HG02970 (cell line): ENCODE results near the gene KCNA1.

ENCODE experiments used
- ATAC-seq: cut with Tn5 transposase; IDR thresholded peaks from one replicate; pipeline ENCODE4 v1.9.1; 2021; ENCODE audit warnings: mild to moderate bottlenecking, moderate library complexity, moderate number of reproducible peaks; ENCODE audit not compliant: unreplicated experiment, low FRiP score

The KCNA1 gene

GRCh38 chr12:4958697-4959375 lies 49.1 kb downstream of the KCNA1 start:
- no peak for ATAC-seq

- ATAC-seq, result no peak
These were observed 49.7 kb downstream of the KCNA1 start for GRCh38 chr12:4959381-4959780.

GRCh38 chr12:4960030-4960429 lies 50.3 kb downstream of the KCNA1 start:
- ATAC-seq, result no peak

- no peak for ATAC-seq
These were observed 50.8 kb downstream of the KCNA1 start for GRCh38 chr12:4960547-4960946.

- ATAC-seq, result no peak
These were observed 51.6 kb downstream of the KCNA1 start for GRCh38 chr12:4961311-4961710.

GRCh38 chr12:4962539-4963486 lies 53.1 kb downstream of the KCNA1 start:
- no peak for ATAC-seq
